NB4 (cell line): ENCODE data around the gene HINT2.
A peak's percentile ranks its signal among the peaks of the same experiment; 100 is the strongest.

Experiments
- DNase-seq: peaks from one replicate; pipeline ENCODE4 v3.0.0; 2010; ENCODE audit warnings: low read depth
- H3K4me3 ChIP-seq: one replicate; pipeline ENCODE4 v1.5.1; 2011; ENCODE audit warnings: mild to moderate bottlenecking, low read depth, low read length, moderate library complexity
- MYC ChIP-seq: IDR thresholded peaks from 2 replicates; pipeline ENCODE4 v1.6.1; 2011; ENCODE audit warnings: low read depth, low read length
- POLR2A ChIP-seq: IDR thresholded peaks from 2 replicates; pipeline ENCODE4 v1.6.1; 2011; ENCODE audit warnings: mild to moderate bottlenecking; ENCODE audit not compliant: insufficient read length; ENCODE audit errors: extremely low read depth
- TF ChIP-seq, protein P1 (sequence below): IDR thresholded peaks from one replicate; pipeline ENCODE4 v1.5.1; 2012; ENCODE audit warnings: low read depth, low read length
- TF ChIP-seq, protein P2 (sequence below): IDR thresholded peaks from 2 replicates; pipeline ENCODE4 v1.6.1; 2011; ENCODE audit warnings: low read depth, low read length

Gene HINT2

GRCh38 chr9:35790385-35791296 is 24.2 kb downstream of the HINT2 start:
- no peak overlapping the region for H3K4me3 ChIP-seq
- TF ChIP-seq, protein P1, sequence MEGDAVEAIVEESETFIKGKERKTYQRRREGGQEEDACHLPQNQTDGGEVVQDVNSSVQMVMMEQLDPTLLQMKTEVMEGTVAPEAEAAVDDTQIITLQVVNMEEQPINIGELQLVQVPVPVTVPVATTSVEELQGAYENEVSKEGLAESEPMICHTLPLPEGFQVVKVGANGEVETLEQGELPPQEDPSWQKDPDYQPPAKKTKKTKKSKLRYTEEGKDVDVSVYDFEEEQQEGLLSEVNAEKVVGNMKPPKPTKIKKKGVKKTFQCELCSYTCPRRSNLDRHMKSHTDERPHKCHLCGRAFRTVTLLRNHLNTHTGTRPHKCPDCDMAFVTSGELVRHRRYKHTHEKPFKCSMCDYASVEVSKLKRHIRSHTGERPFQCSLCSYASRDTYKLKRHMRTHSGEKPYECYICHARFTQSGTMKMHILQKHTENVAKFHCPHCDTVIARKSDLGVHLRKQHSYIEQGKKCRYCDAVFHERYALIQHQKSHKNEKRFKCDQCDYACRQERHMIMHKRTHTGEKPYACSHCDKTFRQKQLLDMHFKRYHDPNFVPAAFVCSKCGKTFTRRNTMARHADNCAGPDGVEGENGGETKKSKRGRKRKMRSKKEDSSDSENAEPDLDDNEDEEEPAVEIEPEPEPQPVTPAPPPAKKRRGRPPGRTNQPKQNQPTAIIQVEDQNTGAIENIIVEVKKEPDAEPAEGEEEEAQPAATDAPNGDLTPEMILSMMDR = peak; percentile 58
- TF ChIP-seq POLR2A (no peak), MYC (no peak)
- DNase-seq = peak; percentile 63

GRCh38 chr9:35790025-35790384 is 24.8 kb downstream of the HINT2 start:
- H3K4me3 ChIP-seq = no peak overlapping the region
- DNase-seq = no peak
- TF ChIP-seq, protein P2, sequence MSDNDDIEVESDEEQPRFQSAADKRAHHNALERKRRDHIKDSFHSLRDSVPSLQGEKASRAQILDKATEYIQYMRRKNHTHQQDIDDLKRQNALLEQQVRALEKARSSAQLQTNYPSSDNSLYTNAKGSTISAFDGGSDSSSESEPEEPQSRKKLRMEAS = no peak

DNA sequence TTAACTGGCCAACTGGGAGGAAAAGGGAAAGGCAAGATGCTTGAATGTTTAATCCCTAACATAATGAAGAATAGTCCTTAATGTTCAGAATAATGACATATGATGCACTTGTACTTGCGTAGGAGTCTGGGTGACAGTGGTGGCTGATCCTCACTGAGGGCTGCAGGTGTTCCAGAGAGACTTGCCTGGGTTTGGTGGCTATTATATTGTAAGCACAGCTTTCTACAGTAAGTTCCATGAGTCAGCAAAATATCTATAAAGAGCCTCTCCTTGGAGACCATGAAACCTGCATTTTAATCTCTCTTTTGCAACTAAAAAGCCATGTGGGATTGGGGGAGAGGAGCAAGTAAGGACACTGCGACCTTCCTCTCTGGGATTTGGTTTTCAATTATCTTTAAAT is 25.3 kb downstream of the HINT2 start:
- H3K4me3 ChIP-seq = no peak overlapping the region
- TF ChIP-seq, protein P2 = no peak
- TF ChIP-seq MYC (no peak), POLR2A (no peak)
- TF ChIP-seq, protein P1 = no peak
- no peak for DNase-seq

GRCh38 chr9:35783418-35783817 is 31.4 kb downstream of the HINT2 start:
- TF ChIP-seq POLR2A = no peak
- TF ChIP-seq, protein P2 = no peak
- TF ChIP-seq MYC = no peak
- TF ChIP-seq, protein P1 = no peak
- DNase-seq = no peak
- no peak overlapping the region for H3K4me3 ChIP-seq

- TF ChIP-seq POLR2A (no peak), MYC (no peak)
- TF ChIP-seq, protein P2 = no peak
- TF ChIP-seq, protein P1 = no peak
- DNase-seq = no peak
These were observed 33.8 kb downstream of the HINT2 start for GRCh38 chr9:35781066-35781465.

DNA sequence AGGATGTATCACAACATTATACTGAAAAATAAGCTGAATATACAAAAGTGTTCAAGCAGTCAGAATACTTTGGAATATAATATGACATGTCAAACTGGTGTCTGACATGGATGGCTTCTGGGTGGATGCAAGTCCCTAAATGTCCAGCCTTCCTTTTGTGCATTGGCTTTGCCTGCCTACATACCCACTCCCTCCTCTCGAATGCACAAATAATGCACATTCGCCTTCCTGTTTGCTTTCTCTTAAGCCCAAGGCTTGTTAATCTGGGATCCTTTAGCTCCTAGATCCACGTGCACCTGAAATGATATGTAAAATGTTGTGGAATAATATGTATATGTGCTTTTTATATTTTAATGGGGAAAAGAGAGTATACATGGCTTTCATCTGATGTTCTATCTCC is 36.3 kb downstream of the HINT2 start:
- no peak for DNase-seq
- H3K4me3 ChIP-seq = no peak overlapping the region
- TF ChIP-seq POLR2A (no peak), MYC (no peak)
- TF ChIP-seq, protein P1 = no peak
- TF ChIP-seq, protein P2 = no peak

More at GRCh38 chr9:35781066-35781465, 33.8 kb downstream of the HINT2 start:
- no peak overlapping the region for H3K4me3 ChIP-seq
